Ectodermal cell (in vitro differentiated cells): ENCODE data around the gene BCL11B.

Source experiments
- H3K27ac ChIP-seq: 2 replicates; pipeline ENCODE4 v1.7.0; 2013; ENCODE audit warnings: mild to moderate bottlenecking, low read depth, low read length; ENCODE audit not compliant: insufficient read depth, poor library complexity, severe bottlenecking
- H3K27me3 ChIP-seq: 2 replicates; pipeline ENCODE4 v1.7.0; 2013; ENCODE audit warnings: mild to moderate bottlenecking, low read length; ENCODE audit not compliant: insufficient read depth, control insufficient read depth, poor library complexity, severe bottlenecking
- H3K36me3 ChIP-seq: one replicate; pipeline ENCODE4 v1.7.0; 2013; ENCODE audit warnings: low read length; ENCODE audit not compliant: control insufficient read depth, insufficient read depth
- H3K4me1 ChIP-seq: one replicate; pipeline ENCODE4 v1.7.0; 2013; ENCODE audit warnings: low read length; ENCODE audit not compliant: control insufficient read depth, insufficient read depth
- H3K4me3 ChIP-seq: 2 replicates; pipeline ENCODE4 v1.7.0; 2013; ENCODE audit warnings: low read depth, low read length, control low read depth; ENCODE audit not compliant: insufficient read depth
- H3K9me3 ChIP-seq: 2 replicates; pipeline ENCODE4 v1.7.0; 2013; ENCODE audit warnings: mild to moderate bottlenecking, low read length, moderate library complexity; ENCODE audit not compliant: control insufficient read depth
- WGBS, 2 experiments: methylation state at CpG; one replicate each; pipeline ENCODE4 v1.1.7; 2013; ENCODE audit warnings: missing lambda C conversion rate in 2 of 2; 5-methylcytosine and 5-hydroxymethylcytosine counted together

BCL11B gene

DNA sequence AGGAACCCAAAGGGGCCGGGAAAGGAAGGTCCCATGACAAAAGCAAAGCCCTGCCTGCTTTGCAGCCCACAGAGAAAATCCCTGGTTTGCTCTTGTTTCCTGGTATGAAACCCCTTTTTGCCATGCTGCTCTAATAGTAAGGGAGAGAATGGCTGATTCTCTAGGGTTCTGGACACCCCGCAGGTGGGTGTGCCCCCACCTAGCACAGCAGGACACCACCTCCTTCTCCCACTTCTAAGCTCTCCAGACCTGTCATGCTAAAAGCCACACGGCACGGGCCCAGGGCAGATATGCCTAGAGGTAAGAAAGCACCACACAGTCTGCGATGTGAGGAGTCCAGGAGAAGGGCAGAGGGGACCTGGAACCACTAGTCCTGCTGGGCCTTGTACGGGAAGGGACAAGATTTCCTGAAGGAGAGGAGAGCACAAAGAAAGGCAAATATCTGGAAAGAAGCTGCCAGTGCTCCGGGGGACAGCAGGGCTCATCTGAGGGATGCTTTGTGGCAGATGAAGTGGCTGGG lies 113.3 kb downstream of the BCL11B start:
- H3K9me3 ChIP-seq: no peaks in the 10 kb centered on the region
- H3K36me3 ChIP-seq: no peaks in the 10 kb centered on the region
- no peaks in the 10 kb centered on the region for H3K27me3 ChIP-seq
- H3K4me1 ChIP-seq: no peaks in the 10 kb centered on the region
- 86 to 87% methylated on average over 6 to 7 of the region's 7 CpGs for whole genome bisulfite sequencing, 2 experiments
- H3K4me3 ChIP-seq: no peak overlapping the region
- H3K27ac ChIP-seq: no peak overlapping the region

DNA sequence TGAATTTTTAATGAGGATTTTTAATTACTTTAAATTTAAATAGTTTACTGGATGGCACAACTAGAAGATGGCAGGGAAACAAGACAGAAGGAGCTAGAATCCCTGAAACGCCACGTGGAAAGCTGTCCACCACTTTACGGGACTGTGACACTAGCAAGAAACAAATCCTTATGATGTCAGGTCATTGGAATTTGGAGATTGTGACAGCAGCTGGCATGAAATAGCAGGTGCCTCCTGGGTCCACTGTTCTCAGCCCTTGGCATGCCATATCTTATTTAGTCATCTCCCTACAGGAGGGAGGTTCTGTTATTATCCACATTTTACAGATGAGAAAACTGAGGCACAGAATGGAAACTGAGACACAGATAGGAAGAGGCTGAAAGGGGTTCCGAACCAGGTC lies 113.8 kb downstream of the BCL11B start:
- WGBS, 2 experiments: 91 to 93% methylated on average over 4 of the region's 4 CpGs
- Histone ChIP-seq H3K4me3 (no peak overlapping the region), H3K9me3 (no peaks in the 10 kb centered on the region)

DNA sequence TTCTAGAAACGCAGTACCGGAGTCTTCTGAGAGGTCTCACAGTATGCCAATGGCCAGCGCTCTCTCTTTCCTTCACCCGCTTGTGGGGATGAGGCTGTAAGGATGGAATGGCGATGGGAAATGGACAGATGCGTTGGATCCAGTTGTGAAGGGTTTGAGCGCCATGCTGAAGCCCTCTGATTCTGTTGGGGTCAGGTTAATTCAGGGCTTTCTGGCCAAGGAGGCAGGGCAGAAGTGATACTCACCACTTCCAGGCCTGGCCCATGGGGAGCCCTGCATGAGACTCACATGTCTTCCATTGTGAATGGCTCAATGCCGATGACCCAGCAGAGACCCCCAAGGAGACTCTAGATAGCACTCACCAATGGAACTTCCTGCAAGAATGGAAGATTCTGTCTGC lies 114.3 kb downstream of the BCL11B start:
- Histone ChIP-seq H3K36me3 (no peaks in the 10 kb centered on the region), H3K4me1 (no peaks in the 10 kb centered on the region), H3K27ac (no peak overlapping the region), H3K9me3 (no peaks in the 10 kb centered on the region), H3K27me3 (no peaks in the 10 kb centered on the region), H3K4me3 (no peak overlapping the region)
- WGBS, 2 experiments: 94 to 96% methylated on average over 8 of the region's 8 CpGs

More for the DNA sequence above, 113.8 kb downstream of the BCL11B start:
- Histone ChIP-seq H3K4me1 (no peaks in the 10 kb centered on the region), H3K36me3 (no peaks in the 10 kb centered on the region), H3K27me3 (no peaks in the 10 kb centered on the region), H3K27ac (no peak overlapping the region)

DNA sequence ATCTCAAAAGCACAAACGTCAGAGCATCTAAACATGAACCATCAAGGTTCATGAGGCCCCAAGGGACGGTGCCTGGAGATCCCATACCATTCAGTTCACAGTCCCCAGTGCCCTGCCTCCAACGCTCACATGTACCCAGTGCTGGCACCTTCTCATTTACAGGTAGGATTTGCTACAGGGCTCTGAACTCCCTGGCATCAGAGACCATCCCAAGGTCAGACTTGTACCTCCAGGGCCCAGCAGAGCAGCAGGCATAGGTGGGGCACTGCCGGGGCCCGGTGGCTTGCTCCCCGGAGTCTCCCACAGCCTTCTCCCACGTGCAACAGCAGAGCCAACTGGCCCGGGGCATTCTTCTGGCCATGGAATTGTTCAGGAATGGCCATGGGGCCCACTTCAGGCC lies 114.8 kb downstream of the BCL11B start:
- Histone ChIP-seq H3K27me3 (no peaks in the 10 kb centered on the region), H3K27ac (no peak overlapping the region), H3K36me3 (no peaks in the 10 kb centered on the region), H3K9me3 (no peaks in the 10 kb centered on the region), H3K4me1 (no peaks in the 10 kb centered on the region), H3K4me3 (no peak overlapping the region)
- WGBS, 2 experiments: 95 to 96% methylated on average over 8 of the region's 8 CpGs

DNA sequence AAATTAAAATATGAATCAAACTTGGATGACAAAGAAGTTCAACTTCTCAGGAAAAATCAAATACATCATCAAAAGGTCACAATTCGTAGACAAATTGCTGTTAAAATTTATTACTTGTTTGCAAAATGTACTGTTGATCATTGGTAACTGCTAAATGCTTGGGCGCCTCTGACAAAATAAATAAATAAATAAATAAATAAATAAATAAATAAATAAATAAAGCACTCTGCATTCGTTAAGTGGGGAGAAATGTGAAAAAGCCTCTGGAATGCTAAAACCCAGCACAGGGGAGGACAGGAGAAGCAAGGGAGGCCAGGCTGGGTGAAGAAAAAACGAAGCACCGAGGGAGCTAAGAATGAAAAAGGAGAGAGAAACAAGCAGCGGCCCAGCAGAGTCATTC lies 115.2 kb downstream of the BCL11B start:
- Histone ChIP-seq H3K9me3 (no peaks in the 10 kb centered on the region), H3K4me1 (no peaks in the 10 kb centered on the region), H3K27me3 (no peaks in the 10 kb centered on the region), H3K4me3 (no peak overlapping the region), H3K27ac (no peak overlapping the region), H3K36me3 (no peaks in the 10 kb centered on the region)
- 92 to 93% methylated on average over 4 of the region's 6 CpGs for WGBS, 2 experiments

DNA sequence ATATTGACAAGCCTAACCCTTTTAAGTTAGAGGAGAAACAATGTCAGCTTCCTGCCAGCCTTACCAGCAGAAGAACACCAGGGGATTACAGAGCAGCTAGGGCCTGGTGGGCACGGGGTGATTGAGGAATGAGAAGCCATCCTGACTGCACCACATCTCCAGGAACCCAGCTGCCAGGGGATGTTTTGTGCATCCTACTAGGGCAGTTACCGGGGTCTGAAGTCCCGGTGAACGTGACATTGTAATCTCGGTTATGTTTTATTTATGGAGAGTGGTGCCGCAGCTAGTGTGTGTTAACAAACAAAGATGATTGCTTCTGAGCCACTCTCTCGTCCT lies 115.9 kb downstream of the BCL11B start:
- no peaks in the 10 kb centered on the region for H3K4me1 ChIP-seq
- H3K27ac ChIP-seq: no peak overlapping the region
- no peaks in the 10 kb centered on the region for H3K9me3 ChIP-seq
- H3K36me3 ChIP-seq: no peaks in the 10 kb centered on the region
- WGBS, 2 experiments: 90% methylated on average over 7 of the region's 7 CpGs
- no peaks in the 10 kb centered on the region for H3K27me3 ChIP-seq
- no peak overlapping the region for H3K4me3 ChIP-seq

DNA sequence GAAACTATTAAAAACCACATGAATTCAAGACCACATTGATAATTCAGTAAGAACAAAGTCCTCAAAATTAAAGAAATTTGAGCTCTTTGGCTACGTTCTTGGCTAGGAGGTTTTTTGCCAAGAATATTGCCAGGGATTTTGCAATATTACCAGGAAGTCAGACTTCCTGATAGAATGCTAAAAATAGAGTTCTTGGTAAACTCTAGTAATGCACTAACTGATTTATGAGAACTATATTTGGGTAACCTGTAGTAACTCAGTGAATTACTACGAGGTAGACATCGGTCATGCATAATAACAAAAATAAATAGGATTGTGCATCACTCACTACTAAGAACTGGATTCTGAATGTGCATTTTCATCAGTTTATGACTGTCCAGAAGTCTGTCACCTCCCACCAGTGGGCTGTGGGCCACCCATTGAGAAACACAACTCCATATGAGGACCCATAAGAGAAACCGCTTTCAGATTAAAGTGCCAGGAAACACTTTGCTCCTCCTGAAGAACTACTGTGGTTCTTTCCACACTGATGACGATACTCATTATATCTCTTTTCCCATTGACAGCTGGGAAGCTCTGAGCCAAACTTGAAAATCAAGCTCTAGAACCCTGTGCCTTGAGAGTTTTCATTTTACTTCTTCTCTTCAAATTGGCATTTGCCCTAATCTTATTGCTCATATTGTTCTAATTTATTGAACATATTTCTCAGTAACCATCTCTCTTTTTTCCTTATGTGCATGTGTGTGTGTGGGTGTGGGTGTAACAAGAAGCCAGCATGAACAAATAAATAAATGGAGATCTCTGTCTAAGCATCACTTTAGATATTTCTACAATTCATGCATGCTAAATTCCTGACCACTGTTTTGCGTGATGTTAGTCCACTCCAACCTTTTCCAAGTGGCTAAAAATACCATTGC lies 116.6 kb downstream of the BCL11B start:
- Histone ChIP-seq H3K4me1 (no peaks in the 10 kb centered on the region), H3K4me3 (no peak overlapping the region), H3K36me3 (no peaks in the 10 kb centered on the region), H3K27me3 (no peaks in the 10 kb centered on the region), H3K9me3 (no peaks in the 10 kb centered on the region), H3K27ac (no peak overlapping the region)
- WGBS, 2 experiments: 93 to 97% methylated on average over 6 of the region's 6 CpGs

DNA sequence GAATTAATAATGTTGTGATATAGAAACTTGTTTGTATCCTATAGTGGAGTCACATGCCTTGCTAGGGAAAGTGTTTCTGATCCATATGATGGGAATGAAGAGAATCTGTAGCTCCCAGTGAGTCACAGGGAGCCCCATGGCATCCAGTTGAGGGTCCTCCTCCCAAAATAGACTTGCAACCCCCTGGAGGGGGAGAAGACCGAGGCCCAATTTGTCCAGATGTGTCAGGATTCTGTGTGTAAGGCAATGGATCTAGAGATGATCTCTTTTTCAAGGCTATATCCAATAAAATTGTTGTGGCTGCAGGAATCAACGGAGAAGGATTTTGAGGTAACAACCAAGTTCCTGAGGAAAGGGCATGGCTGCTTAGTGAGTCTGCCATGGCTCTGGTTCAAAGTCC lies 121.8 kb downstream of the BCL11B start:
- Histone ChIP-seq H3K27me3 (no peaks in the 10 kb centered on the region), H3K36me3 (no peaks in the 10 kb centered on the region), H3K4me3 (no peak overlapping the region), H3K27ac (no peak overlapping the region), H3K9me3 (no peaks in the 10 kb centered on the region), H3K4me1 (no peaks in the 10 kb centered on the region)
- WGBS, 2 experiments: 86 to 87% methylated on average over 2 of the region's 2 CpGs

DNA sequence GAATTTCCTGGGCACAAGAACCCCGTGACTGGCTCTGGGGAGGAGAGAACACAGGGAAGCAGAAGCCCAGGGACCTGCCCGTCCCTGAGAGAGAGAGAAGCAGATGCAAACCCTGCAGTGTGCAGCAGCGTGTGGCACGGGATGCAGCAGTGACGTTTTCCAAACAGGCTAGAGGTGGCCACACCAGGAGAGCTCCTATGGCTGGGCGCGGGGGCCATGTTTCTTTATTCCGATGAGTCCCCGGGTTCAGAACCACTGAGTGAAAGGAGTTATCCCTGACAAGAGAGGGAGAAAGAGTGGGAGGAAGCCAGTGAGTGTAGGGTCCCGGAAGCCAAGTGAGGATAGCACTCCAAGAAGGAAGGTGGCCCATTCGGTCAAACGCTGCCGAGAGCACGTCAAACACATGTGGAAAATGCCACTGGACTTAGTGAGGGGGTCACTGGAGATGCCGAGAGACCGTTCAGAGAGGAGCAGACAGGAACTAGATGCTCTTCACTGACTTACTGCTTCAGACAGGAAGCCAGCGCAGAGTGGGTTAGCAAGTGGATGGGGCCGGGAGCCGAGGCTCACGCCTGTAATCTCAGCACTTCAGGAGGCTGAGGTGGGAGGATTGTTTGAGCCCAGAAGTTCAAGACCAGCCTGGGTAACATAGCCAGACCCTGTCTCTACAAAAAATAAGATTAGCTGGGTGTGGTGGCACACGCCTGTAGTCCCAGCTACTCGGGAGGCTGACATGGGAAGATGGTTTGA lies 123.0 kb downstream of the BCL11B start:
- no peak overlapping the region for H3K27ac ChIP-seq
- H3K36me3 ChIP-seq: no peaks in the 10 kb centered on the region
- 93 to 94% methylated on average over 22 of the region's 22 CpGs for WGBS, 2 experiments
- H3K4me3 ChIP-seq: no peak overlapping the region
- no peaks in the 10 kb centered on the region for H3K27me3 ChIP-seq
- H3K4me1 ChIP-seq: peaks cover 2% of the 10 kb centered on the region
- H3K9me3 ChIP-seq: no peaks in the 10 kb centered on the region

DNA sequence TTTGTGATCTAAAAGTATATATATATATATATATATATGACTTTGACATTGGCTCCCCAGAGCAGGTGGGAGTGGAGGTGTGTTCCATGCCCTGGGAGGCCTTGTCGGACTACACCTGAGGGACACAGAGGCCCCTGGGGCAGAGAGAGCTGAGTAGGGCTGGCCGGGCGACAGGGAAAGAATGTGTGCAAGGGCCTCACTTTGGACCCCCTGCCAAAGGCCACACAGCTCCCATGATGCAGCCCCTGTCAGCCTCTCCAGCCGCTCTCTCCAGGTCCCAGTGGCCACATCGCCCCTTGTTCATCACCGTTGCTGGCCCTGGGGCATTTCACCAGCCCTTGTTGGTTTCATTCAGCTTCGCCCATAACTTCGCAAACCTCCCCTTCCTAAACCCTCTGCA lies 123.9 kb downstream of the BCL11B start:
- no peak overlapping the region for H3K27ac ChIP-seq
- H3K36me3 ChIP-seq: no peaks in the 10 kb centered on the region
- peaks cover 3% of the 10 kb centered on the region for H3K4me1 ChIP-seq
- H3K9me3 ChIP-seq: no peaks in the 10 kb centered on the region
- no peak overlapping the region for H3K4me3 ChIP-seq
- no peaks in the 10 kb centered on the region for H3K27me3 ChIP-seq
- WGBS, 2 experiments: 91 to 93% methylated on average over 8 of the region's 8 CpGs
